CD14-positive monocyte (primary cell): Measurements from ENCODE around the gene NOS2. TPM values are rescaled to one million over a fixed set of nuclear protein-coding genes. Genes with fewer than 3 reads are reported as not detected.

Experiments
- DNase-seq, 3 donors: peaks; one replicate each; pipeline ENCODE4 v3.0.0-alpha.2; 2011 to 2022
- H2AFZ ChIP-seq: 2 replicates; pipeline ENCODE4 v1.6.0; 2012; ENCODE audit warnings: mild to moderate bottlenecking, low read depth, low read length, inconsistent platforms; ENCODE audit not compliant: insufficient read depth, poor library complexity, severe bottlenecking
- H3K27ac ChIP-seq, 2 donors: 1 replicate in 1 of 2; 2 replicates in 1 of 2; pipeline ENCODE4 v1.5.1; 2012 to 2013; ENCODE audit warnings: low read length in 2 of 2, control low read depth in 1 of 2, inconsistent platforms in 1 of 2, low read depth in 1 of 2, mild to moderate bottlenecking in 1 of 2
- H3K27me3 ChIP-seq, 2 donors: one replicate each; pipeline versions ENCODE4 v1.6.0 to v1.6.1; 2011 to 2013; ENCODE audit warnings: low read length in 2 of 2; ENCODE audit not compliant: control insufficient read depth in 2 of 2, insufficient read depth in 2 of 2
- H3K36me3 ChIP-seq, 2 donors: replicated peaks in 1 of 2; 1 replicate in 1 of 2; 2 replicates in 1 of 2; pipeline versions ENCODE4 v1.5.1 to v1.6.1; 2012 to 2013; ENCODE audit warnings: low read length in 2 of 2, control low read depth in 1 of 2, inconsistent platforms in 1 of 2, mild to moderate bottlenecking in 1 of 2; ENCODE audit not compliant: insufficient read depth in 2 of 2, control insufficient read depth in 1 of 2
- H3K4me1 ChIP-seq, 2 donors: 1 replicate in 1 of 2; 2 replicates in 1 of 2; pipeline versions ENCODE4 v1.5.1 to v1.6.1; 2012 to 2013; ENCODE audit warnings: low read length in 2 of 2, control low read depth in 1 of 2, inconsistent platforms in 1 of 2, mild to moderate bottlenecking in 1 of 2, moderate library complexity in 1 of 2; ENCODE audit not compliant: insufficient read depth in 2 of 2, control insufficient read depth in 1 of 2
- H3K4me2 ChIP-seq: replicated peaks from 2 replicates; pipeline ENCODE3; 2012; ENCODE audit warnings: low read length, moderate library complexity, mild to moderate bottlenecking; ENCODE audit not compliant: poor library complexity, severe bottlenecking; ENCODE audit errors: extremely low read depth
- H3K4me3 ChIP-seq, 3 experiments: fragments of 200-600 bp in 1 of 3; sonication (generic) in 1 of 3; replicated peaks in 1 of 3; 1 replicate in 2 of 3; 2 replicates in 1 of 3; pipeline ENCODE4 v1.5.1; 2011 to 2013; ENCODE audit warnings: low read length in 3 of 3, mild to moderate bottlenecking in 3 of 3, control low read depth in 2 of 3, low read depth in 2 of 3, inconsistent platforms in 1 of 3, moderate library complexity in 1 of 3
- H3K79me2 ChIP-seq: 2 replicates; pipeline ENCODE4 v1.6.0; 2012; ENCODE audit warnings: mild to moderate bottlenecking, control low read depth, inconsistent platforms, low read length, moderate library complexity; ENCODE audit not compliant: insufficient read depth
- H3K9ac ChIP-seq: 2 replicates; pipeline ENCODE4 v1.6.0; 2017; ENCODE audit warnings: low read length, mild to moderate bottlenecking; ENCODE audit not compliant: insufficient read depth, poor library complexity, severe bottlenecking
- H3K9me3 ChIP-seq, 2 donors: replicated peaks in 1 of 2; 1 replicate in 1 of 2; 2 replicates in 1 of 2; pipeline versions ENCODE4 v1.5.1 to v1.6.1; 2012 to 2013; ENCODE audit warnings: low read length in 2 of 2, control low read depth in 1 of 2; ENCODE audit not compliant: control insufficient read depth in 1 of 2, insufficient read depth in 1 of 2
- H4K20me1 ChIP-seq: 2 replicates; pipeline ENCODE4 v1.6.0; 2012; ENCODE audit warnings: mild to moderate bottlenecking, low read length, control low read depth, moderate library complexity; ENCODE audit not compliant: insufficient read depth
- H3K27ac Mint-ChIP-seq, 7 donors: one replicate each; pipeline ENCODE4 v1.8.0; 2020; ENCODE audit warnings: mild to moderate bottlenecking in 7 of 7, mixed read lengths in 7 of 7, moderate library complexity in 6 of 7, inconsistent platforms in 2 of 7
- H3K27me3 Mint-ChIP-seq, 3 donors: one replicate each; pipeline ENCODE4 v1.8.0; 2021 to 2022; ENCODE audit warnings: low read depth in 3 of 3, mild to moderate bottlenecking in 3 of 3, mixed read lengths in 3 of 3, moderate library complexity in 3 of 3, inconsistent platforms in 1 of 3
- H3K36me3 Mint-ChIP-seq, 2 donors: one replicate each; pipeline ENCODE4 v1.8.0; 2020; ENCODE audit warnings: mixed read lengths in 2 of 2, inconsistent platforms in 1 of 2, mild to moderate bottlenecking in 1 of 2
- H3K4me1 Mint-ChIP-seq: one replicate; pipeline ENCODE4 v1.8.0; 2020; ENCODE audit warnings: mild to moderate bottlenecking, mixed read lengths
- H3K4me3 Mint-ChIP-seq, 2 donors: one replicate each; pipeline ENCODE4 v1.8.0; 2020; ENCODE audit warnings: mild to moderate bottlenecking in 2 of 2, mixed read lengths in 2 of 2, moderate library complexity in 1 of 2
- H3K9me3 Mint-ChIP-seq, 7 donors: one replicate each; pipeline ENCODE4 v1.8.0; 2020 to 2022; ENCODE audit warnings: mixed read lengths in 7 of 7, mild to moderate bottlenecking in 6 of 7, moderate library complexity in 6 of 7, inconsistent platforms in 2 of 7
- WGBS: methylation state at CpG from one replicate; pipeline ENCODE4 v1.1.5; 2013; ENCODE audit warnings: missing lambda C conversion rate; ENCODE audit not compliant: insufficient coverage; 5-methylcytosine and 5-hydroxymethylcytosine counted together
- intact Hi-C, 2 donors: fragments of 100-400 bp; cut with micrococcal nuclease; formaldehyde crosslinking; loops; one replicate each; pipeline versions ENCODE4 v1.15.0 to v1.15.1; 2023
- polyA plus RNA-seq, 3 donors: library from polyadenylated mRNA; depleted of rRNA in 1 of 3; unstranded in 2 of 3; stranded (reverse) in 1 of 3; fragments of 300-500 nt in 2 of 3; fragments of >200 nt in 1 of 3; fragmentation: Illumina TruSeq in 2 of 3; gene quantifications; 1 replicate in 2 of 3; 2 replicates in 1 of 3; pipeline ENCODE4 v1.2.3, GENCODE V29; 2012 to 2021
- TF ChIP-seq, protein P1 (sequence below): fragments of 200-600 bp; IDR thresholded peaks from one replicate; pipeline ENCODE4 v1.8.0; 2022; ENCODE audit warnings: antibody characterized with exemption, mild to moderate bottlenecking

Gene NOS2
- polyA plus RNA-seq, 3 donors = not detected

GRCh38 chr17:27766438-27766837 is 33.9 kb downstream of the NOS2 start:
- H3K27ac Mint-ChIP-seq = no peak overlapping the region
- H3K36me3 Mint-ChIP-seq = no peaks in the 10 kb centered on the region
- DNase-seq = no peak
- TF ChIP-seq, protein P1, sequence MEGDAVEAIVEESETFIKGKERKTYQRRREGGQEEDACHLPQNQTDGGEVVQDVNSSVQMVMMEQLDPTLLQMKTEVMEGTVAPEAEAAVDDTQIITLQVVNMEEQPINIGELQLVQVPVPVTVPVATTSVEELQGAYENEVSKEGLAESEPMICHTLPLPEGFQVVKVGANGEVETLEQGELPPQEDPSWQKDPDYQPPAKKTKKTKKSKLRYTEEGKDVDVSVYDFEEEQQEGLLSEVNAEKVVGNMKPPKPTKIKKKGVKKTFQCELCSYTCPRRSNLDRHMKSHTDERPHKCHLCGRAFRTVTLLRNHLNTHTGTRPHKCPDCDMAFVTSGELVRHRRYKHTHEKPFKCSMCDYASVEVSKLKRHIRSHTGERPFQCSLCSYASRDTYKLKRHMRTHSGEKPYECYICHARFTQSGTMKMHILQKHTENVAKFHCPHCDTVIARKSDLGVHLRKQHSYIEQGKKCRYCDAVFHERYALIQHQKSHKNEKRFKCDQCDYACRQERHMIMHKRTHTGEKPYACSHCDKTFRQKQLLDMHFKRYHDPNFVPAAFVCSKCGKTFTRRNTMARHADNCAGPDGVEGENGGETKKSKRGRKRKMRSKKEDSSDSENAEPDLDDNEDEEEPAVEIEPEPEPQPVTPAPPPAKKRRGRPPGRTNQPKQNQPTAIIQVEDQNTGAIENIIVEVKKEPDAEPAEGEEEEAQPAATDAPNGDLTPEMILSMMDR = no peak
- no peaks in the 10 kb centered on the region for H3K79me2 ChIP-seq
- WGBS = 92% methylated on average over 10 of the region's 12 CpGs
- no peaks in the 10 kb centered on the region for H4K20me1 ChIP-seq
- H3K27me3 ChIP-seq = no peaks in the 10 kb centered on the region
- intact Hi-C loops = no loop called here
- H3K4me3 ChIP-seq = no peak overlapping the region
- no peaks in the 10 kb centered on the region for H3K4me1 ChIP-seq
- H3K36me3 ChIP-seq = no peaks in the 10 kb centered on the region
- no peak overlapping the region for H3K9ac ChIP-seq
- H3K9me3 ChIP-seq = no peaks in the 10 kb centered on the region
- no peak overlapping the region for H2AFZ ChIP-seq
- no peak overlapping the region for H3K27ac ChIP-seq
- no peak overlapping the region for H3K4me2 ChIP-seq
- H3K4me1 Mint-ChIP-seq = no peaks in the 10 kb centered on the region
- H3K4me3 Mint-ChIP-seq = no peak overlapping the region
- H3K27me3 Mint-ChIP-seq = peaks cover 0 to 5% (median 5%) of the 10 kb centered on the region in 3 donors
- no peaks in the 10 kb centered on the region for H3K9me3 Mint-ChIP-seq

GRCh38 chr17:27765353-27765752 is 35.0 kb downstream of the NOS2 start:
- TF ChIP-seq, protein P1 = no peak
- H3K4me3 ChIP-seq = no peak overlapping the region
- H3K9me3 ChIP-seq = no peaks in the 10 kb centered on the region
- H3K27me3 ChIP-seq = no peaks in the 10 kb centered on the region
- Mint-ChIP-seq H3K4me3 (no peak overlapping the region), H3K4me1 (no peaks in the 10 kb centered on the region), H3K27me3 (peaks cover 0 to 5% (median 5%) of the 10 kb centered on the region in 3 donors), H3K27ac (no peak overlapping the region), H3K9me3 (no peaks in the 10 kb centered on the region), H3K36me3 (no peaks in the 10 kb centered on the region)
- intact Hi-C loops = no loop called here
- H3K27ac ChIP-seq = no peak overlapping the region
- no peak overlapping the region for H3K4me2 ChIP-seq
- WGBS = 92% methylated on average over 8 of the region's 9 CpGs
- no peak for DNase-seq
- H3K9ac ChIP-seq = no peak overlapping the region
- H3K79me2 ChIP-seq = no peaks in the 10 kb centered on the region
- H4K20me1 ChIP-seq = no peaks in the 10 kb centered on the region
- H2AFZ ChIP-seq = no peak overlapping the region
- H3K36me3 ChIP-seq = no peaks in the 10 kb centered on the region
- H3K4me1 ChIP-seq = no peaks in the 10 kb centered on the region
